ENCODE measurements around the gene MRPS18A. TPM values are rescaled to one million over a fixed set of nuclear protein-coding genes. Genes with fewer than 3 reads are reported as not detected.
A peak's percentile ranks its signal among the peaks of the same experiment; 100 is the strongest.
"Not testable (repeated sequence)": the region's sequence is repeated elsewhere in the genome, so short reads cannot be mapped to it uniquely, and the experiment has no call there.

Gene MRPS18A
- total RNA-seq, 1 donor from 2014 or later, result 79.5 TPM

- H3K4me3 ChIP-seq (ENCODE audit: low read depth, low read length), result peak overlapping the region; percentile 58
- no peak for FAIRE-seq
- peaks cover 10% of the 10 kb centered on the region for H3K36me3 ChIP-seq (ENCODE audit: control insufficient read depth, insufficient read depth, low read length)
- DNase-seq (ENCODE audit: low read depth), result peak; percentile 12
- no peaks in the 10 kb centered on the region for H3K27me3 ChIP-seq (ENCODE audit: control insufficient read depth, insufficient read depth, low read length)
- no peak for TF ChIP-seq CTCF (IDR thresholded peaks at IDR 0.05; ENCODE audit: insufficient read depth, low read length, severe bottlenecking)
These were observed 51.3 kb downstream of the MRPS18A start for GRCh38 chr6:43636308-43636659.

- peak within 1 kb of the TSS; percentile 58 for H3K4me3 ChIP-seq (ENCODE audit: low read depth, low read length)
- peaks cover 10% of the 10 kb centered on the region for H3K36me3 ChIP-seq (ENCODE audit: control insufficient read depth, insufficient read depth, low read length)
- peak; percentile 47 for DNase-seq (ENCODE audit: low read depth)
- no peak for TF ChIP-seq CTCF (IDR thresholded peaks at IDR 0.05; ENCODE audit: insufficient read depth, low read length, severe bottlenecking)
- H3K27me3 ChIP-seq (ENCODE audit: control insufficient read depth, insufficient read depth, low read length), result no peaks in the 10 kb centered on the region
- no peak for FAIRE-seq
These were observed 51.9 kb downstream of the MRPS18A start, which contains the start of gene MAD2L1BP for GRCh38 chr6:43635387-43636307. TSS of gene MAD2L1BP (plus strand) at chr6:43635840. CDS start at chr6:43635876, 36 bp downstream.

- FAIRE-seq (no peak), DNase-seq (ENCODE audit: low read depth) (no peak)
- no peak overlapping the region for H3K4me3 ChIP-seq (ENCODE audit: low read depth, low read length)
- no peaks in the 10 kb centered on the region for H3K27me3 ChIP-seq (ENCODE audit: control insufficient read depth, insufficient read depth, low read length)
- TF ChIP-seq CTCF (IDR thresholded peaks at IDR 0.05; ENCODE audit: insufficient read depth, low read length, severe bottlenecking), result no peak
- peaks cover 5% of the 10 kb centered on the region for H3K36me3 ChIP-seq (ENCODE audit: control insufficient read depth, insufficient read depth, low read length)
These were observed 52.8 kb downstream of the MRPS18A start for GRCh38 chr6:43634702-43635303.

GRCh38 chr6:43633002-43633401 is 54.6 kb downstream of the MRPS18A start:
- not testable (repeated sequence) for DNase-seq (ENCODE audit: low read depth); H3K36me3 ChIP-seq (ENCODE audit: control insufficient read depth, insufficient read depth, low read length); H3K4me3 ChIP-seq (ENCODE audit: low read depth, low read length); H3K27me3 ChIP-seq (ENCODE audit: control insufficient read depth, insufficient read depth, low read length); FAIRE-seq

GRCh38 chr6:43630980-43631619 is 56.5 kb downstream of the MRPS18A start:
- no peak for TF ChIP-seq CTCF (IDR thresholded peaks at IDR 0.05; ENCODE audit: insufficient read depth, low read length, severe bottlenecking)
- Histone ChIP-seq H3K36me3 (ENCODE audit: control insufficient read depth, insufficient read depth, low read length) (peaks cover 3% of the 10 kb centered on the region), H3K4me3 (ENCODE audit: low read depth, low read length) (no peak overlapping the region), H3K27me3 (ENCODE audit: control insufficient read depth, insufficient read depth, low read length) (no peaks in the 10 kb centered on the region)
- FAIRE-seq, result no peak
- DNase-seq (ENCODE audit: low read depth), result no peak

Measured in bronchial epithelial cell (primary cell).